ENCODE results near the gene FAM217B.
"Not testable (repeated sequence)": the region's sequence is repeated elsewhere in the genome, so short reads cannot be mapped to it uniquely, and the experiment has no call there.

Gene FAM217B

GRCh38 chr20:59939052-59939878 is 924 bp upstream of the FAM217B start:
- no peak for DNase-seq
- no peak for ATAC-seq

DNA sequence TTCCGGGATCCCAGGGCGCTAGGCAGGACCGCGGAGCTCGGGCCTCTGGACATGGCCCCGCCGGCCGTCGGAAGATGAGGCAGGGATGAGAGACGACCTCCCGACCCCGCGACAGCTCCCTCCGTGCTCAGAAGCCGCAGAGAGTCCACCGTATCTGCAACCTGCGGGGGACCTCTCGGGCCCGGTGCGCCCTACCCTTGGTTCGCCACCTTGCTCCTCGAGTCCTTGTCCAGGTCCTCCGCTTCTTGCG is 385 bp upstream of the FAM217B start:
- DNase-seq, result no peak
- no peak for ATAC-seq

- DNase-seq (no peak), ATAC-seq (no peak)
Measured at GRCh38 chr20:59940956-59941294, 736 bp downstream of the FAM217B start.

DNA sequence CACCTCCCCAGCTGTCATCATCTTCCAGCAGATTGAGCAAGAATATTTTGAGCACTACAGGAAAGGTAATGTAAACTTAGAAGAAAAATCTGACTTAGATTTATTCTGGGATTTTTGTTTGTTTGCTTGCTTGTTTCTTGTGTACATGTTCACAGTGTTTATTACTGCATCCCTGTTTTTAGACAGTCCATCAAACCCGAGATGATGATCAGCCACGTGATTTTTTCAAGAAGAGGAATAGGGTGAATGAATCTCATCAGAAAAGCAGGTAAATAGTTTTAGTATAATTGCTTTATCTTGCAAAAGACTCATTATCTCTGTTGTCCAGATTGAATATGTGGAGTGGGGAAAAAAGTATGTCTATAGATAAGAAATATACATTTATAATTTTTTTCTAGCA is 2.1 kb downstream of the FAM217B start:
- no peak for DNase-seq
- no peak for ATAC-seq

DNA sequence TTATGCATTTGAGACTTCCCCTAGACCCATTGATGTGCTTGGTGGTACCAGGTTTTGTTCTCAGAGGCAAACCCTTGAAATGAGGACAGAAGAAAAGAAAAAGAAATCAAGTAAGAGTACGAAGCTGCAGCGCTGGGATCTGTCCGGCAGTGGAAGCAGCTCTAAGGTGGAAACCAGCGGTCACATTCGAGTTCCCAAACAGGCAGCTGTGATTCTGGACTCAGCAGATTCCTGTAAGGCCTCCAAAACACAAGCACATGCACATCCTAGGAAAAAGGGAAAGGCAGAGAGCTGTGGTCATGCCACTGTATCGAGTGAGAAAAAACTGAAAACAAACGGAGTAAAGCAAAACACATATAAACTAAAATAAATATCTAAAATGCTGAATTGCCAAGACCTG is 4.5 kb downstream of the FAM217B start:
- DNase-seq (no peak), ATAC-seq (no peak)

- no peak for ATAC-seq
- no peak for DNase-seq
Measured at GRCh38 chr20:59945175-59945574, 5.0 kb downstream of the FAM217B start.

DNA sequence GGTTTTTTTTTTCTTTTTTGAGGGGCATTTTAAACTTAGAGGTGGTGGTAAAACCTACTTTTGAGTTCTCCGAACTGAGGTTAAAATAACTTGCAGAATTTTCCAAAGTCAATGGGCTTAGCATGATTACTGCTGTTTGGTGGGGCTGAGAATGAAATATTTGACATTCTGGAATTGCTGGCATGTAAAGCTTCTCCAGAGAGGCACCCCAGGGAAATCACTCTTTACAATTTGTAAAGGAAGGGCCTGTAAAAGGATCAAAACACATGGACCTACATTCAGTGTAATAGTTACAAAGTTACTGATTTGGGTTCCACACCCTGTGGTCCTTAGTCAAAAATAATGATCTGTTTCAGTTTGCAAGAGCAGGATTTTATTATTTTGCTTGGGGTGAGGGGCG is 5.5 kb downstream of the FAM217B start:
- ATAC-seq (no peak), DNase-seq (no peak)

DNA sequence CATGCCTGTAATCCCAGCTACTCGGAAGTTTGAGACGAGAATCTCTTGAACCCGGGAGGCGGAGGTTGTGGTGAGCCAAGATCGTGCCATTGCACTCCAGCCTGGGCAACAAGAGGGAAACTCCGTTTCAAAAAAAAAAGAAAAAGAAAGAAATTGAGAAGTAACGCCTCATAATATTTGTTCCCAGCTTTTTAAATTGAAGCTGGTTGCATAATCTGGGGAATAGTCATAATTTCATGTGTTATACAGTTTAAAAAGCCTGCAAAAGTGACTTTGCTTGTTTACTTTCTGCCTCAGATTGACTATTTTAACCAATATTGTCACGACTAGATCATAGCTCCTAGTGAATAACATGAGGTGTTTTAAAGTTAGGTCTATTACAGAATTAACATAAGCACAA is 7.2 kb downstream of the FAM217B start:
- DNase-seq (no peak), ATAC-seq (no peak)

DNA sequence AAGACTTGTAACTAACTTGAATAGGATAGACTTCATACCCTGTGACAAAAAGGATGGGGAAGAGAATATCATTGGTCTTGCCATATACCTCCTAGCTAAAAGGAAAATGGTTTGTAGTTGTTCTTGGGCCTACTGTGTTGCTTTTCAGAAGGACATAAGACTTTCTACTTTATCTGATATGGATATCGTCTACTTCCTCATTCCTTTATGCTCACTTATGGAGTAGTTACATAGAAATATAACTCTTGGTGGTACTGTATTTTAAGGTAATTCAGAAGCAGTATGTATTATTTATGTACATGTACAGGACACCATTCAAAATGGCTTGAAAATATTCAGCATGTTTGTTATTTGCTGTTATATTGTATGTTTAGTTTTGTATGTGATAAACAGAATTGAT is 8.0 kb downstream of the FAM217B start:
- ATAC-seq (no peak), DNase-seq (no peak)

DNA sequence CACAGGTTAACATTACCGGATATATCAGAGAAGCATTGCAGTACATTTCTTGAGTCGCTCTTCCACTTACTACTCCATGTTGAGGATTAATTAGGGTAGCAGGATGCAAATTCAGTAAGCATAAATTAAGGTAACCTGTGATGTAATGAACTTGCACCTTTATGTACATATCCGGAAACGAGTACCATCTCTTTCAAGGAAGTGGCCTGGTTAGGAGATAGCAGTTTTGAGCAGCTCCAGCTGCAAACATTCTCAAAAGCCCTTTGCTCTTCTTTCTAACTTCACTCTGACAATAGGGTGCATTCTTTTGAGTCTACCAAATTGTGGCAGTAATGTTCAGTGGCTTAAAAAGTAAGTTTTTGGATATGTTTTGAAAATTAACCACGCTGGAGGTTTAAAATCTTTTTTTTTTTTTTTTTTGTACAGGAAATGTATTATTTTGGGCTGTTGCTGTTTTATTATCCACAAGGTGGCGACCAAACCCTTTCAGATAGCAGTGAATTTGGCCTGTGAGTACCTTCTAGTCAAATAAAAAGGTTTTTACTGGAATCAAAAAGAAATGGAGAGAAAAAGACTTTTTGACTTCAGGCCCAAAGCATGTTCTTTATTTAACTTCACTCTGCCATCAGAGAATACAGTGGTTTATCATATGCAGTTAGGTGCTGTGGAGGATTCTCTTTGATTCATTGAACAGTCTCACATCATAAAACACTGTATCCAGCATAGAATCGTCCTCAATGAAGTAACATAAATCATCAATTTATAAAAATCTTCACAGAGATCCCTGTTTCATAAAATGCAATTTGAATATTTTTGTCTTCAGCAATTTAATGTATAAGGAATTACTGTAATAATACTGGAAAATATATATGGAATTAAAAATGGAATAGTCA is 8.9 kb downstream of the FAM217B start:
- ATAC-seq, result no peak
- DNase-seq, result no peak

- ATAC-seq, result no peak
- DNase-seq, result no peak
Measured at GRCh38 chr20:59949911-59950310, 9.7 kb downstream of the FAM217B start.

GRCh38 chr20:59954718-59955117 is 14.5 kb downstream of the FAM217B start:
- no peak for DNase-seq
- no peak for ATAC-seq

DNA sequence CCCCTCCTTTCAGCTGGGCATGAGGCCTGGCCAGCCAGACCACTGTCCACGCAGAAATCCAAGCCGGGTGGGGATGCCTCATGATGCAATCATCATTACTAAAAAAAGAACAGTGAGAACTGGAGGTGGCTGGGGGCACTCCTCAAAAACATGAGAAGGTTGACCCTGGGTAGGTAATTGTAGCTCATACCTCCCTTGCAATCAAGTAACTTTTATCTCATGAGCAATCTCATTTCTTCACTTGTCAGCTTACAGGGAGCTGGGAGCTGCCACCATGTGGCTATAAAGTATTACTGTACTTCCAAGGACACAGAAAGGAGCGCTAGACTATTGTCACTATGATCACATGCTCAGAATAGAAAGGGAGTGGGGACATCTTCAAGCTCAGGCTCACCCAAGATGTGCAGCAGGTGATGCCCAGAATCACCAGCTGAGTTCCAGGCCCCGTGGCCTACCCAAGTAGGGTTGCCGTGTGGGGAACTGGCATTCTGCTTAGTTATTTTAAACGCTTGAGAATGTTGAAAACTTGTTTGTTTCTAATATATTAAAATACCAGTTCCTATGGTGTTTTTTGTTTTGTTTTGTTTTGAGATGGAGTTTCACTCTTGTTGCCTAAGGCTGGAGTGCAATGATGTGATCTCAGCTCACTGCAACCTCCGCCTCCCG is 15.1 kb downstream of the FAM217B start:
- no peak for DNase-seq
- no peak for ATAC-seq

GRCh38 chr20:59957568-59957967 is 17.4 kb downstream of the FAM217B start:
- not testable (repeated sequence) for ATAC-seq, DNase-seq

DNA sequence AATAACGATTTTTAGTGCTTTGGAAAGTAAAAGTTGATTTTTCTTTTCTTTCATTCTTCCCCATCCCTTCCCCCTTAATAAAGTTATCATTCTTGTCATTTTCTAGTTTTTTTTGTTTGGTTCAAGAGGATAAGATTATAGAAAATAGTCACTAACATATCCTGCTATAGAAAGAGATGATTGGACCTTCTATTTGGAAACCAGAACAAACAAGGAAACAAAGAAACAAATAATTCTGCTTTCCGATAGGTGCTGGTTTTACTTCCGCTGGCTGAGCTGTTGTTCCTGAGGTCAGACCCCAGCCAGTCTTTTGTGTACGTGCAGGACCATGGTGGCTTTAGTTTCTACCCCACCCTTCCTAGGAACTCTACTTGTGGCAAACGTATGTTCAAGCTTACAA is 17.9 kb downstream of the FAM217B start, which contains the start of gene CDH26:
CDH26 (plus strand) TSS at position 301 of the 400 bp plus-strand sequence. CDS start 304 bp downstream, outside the sequence.
- DNase-seq (no peak), ATAC-seq (no peak)

DNA sequence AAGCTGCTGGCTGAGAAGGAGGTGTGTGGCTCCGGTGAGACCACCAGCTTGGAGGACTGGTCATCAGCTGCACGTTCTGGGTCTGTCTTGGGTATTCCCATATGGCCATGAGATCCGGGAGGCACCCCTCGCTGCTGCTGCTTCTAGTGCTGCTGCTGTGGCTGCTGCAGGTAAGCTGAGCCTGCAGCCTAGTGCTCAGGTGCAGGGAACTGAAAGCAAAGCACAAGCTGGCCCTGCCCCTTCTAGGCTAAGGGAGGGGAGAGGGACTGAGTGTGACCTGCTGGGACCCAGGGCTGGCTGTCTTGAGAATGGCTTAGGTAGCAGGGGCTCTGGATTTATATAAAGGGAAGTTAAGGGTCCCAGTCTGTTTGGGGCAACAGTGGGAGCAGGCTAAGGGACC is 18.4 kb downstream of the FAM217B start:
- DNase-seq (no peak), ATAC-seq (no peak)

GRCh38 chr20:59961423-59961822 is 21.2 kb downstream of the FAM217B start:
- no peak for ATAC-seq
- no peak for DNase-seq

DNA sequence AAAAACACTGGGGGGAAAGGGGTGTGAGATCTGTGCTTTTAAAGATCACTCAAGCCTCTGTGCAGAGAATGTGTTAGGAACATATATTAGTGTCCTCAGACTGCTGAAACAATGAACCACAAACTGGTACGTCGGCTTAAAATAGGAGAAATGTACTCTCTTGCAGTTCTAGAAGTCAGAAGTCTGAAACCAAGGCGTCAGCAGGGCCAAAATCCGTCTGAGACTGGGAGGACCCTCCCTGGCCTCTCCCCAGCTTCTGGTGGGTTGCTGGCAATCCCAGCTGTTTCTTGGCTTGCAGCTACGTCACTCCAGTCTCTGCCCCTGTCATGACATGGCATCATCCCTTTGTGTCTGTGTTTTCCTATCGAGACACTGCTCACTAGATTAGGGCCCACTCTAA is 22.0 kb downstream of the FAM217B start:
- DNase-seq (no peak), ATAC-seq (no peak)

DNA sequence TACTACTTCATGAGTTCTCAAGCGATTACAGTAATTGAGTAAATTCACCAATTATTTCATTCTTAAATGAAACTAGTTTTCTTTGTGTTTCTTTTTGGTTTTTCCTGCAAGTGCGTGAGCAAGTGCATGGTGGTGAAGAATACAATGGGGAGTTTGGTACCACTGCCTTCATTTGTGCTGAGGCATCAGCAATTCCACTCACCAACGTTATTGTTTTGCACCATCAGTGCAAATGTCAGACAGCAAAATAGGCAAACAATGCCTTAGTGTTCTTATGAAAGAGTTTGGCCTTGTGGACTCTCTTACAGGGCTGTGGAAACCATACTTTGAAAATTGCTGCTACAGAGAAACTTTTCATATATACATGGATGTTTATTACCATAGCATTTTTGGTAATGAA is 26.2 kb downstream of the FAM217B start:
- no peak for DNase-seq
- no peak for ATAC-seq

- no peak for ATAC-seq
- DNase-seq, result no peak
Measured at GRCh38 chr20:59971428-59971827, 31.2 kb downstream of the FAM217B start.

DNA sequence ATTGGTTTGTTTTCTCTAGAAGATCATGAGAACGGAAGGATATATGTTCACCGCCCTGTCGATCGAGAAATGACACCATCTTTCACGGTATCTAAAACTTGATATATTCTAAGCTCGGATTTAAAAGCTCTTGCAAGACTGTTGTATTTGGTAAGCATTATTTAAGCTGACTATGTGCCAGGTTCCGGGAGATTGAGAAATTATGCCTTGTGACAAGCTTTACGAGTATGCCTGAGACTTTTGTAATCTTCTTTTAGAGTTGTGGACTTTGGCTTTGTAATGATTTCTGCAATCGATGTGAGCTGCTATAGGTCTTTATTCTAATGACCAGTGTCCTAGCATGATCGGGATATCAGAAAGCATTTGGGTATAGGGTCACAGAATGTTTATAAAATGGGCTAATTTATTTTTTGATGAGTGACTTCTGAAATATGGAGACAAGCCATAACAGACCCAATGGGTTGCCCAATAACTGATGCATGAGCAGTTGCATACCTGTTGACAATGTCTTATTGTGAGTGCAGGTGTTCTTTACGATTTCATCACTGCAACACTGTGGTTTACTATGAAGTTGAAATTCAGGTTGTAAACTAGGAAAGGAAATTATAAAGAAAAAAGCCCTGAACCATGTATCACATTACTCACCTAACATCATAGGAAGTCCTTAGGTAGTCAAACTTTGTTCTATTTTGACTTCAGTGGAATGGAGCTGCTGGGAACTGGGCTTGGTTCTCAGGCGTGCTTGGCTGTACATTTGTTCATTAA is 32.0 kb downstream of the FAM217B start:
- no peak for DNase-seq
- ATAC-seq, result no peak

GRCh38 chr20:59976156-59976782 is 36.1 kb downstream of the FAM217B start:
- ATAC-seq (no peak), DNase-seq (no peak)
